ENCODE data around the gene GDF10. TPM values are rescaled to one million over a fixed set of nuclear protein-coding genes. Genes with fewer than 3 reads are reported as not detected.

The GDF10 gene
- total RNA-seq, 4 donors from 2014 or later = 0.35 TPM; not detected in 3

DNA sequence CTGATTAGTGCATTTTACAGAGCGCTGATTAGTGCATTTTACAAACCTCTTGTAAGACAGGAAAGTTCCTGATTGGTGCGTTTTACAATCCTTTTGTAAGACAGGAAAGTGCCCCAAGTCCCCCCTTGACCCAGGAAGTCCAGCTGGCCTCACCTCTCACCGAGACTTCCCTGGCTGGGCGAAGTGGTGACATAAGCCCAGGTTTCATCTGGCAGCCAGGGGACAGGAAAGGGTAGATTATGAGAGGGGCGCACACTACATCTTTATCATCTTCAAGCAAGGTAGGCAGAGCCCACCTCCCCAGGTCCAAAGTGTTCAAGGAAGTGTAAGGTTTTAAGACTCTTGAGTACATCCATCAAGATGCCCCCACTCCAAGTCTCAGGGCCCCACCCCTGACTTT, 5.5 kb upstream of the GDF10 start:
- Histone ChIP-seq H3K9me3 (no peaks in the 10 kb centered on the region), H3K4me3 (no peak overlapping the region)

DNA sequence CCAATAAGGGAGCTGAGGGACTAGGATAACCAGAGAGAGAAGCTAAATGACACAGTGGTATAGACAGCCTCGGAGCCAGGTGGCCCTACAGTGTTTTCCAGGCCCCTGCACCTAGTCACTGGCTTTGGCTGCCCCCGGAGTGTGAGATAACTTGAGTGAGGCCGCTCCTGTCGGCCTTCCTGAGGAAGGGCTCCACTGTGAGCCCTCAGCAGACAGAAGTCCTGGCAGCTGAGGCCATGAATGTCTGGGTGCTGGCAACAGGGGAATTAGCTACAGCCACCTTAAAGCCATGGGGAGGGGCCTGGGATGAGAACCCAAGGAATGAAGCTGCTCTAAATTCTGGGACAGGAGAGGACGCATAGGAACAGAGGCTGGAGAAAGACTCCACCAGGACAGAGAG, 4.6 kb upstream of the GDF10 start:
- no peaks in the 10 kb centered on the region for H3K9me3 ChIP-seq
- H3K27ac ChIP-seq = no peak overlapping the region
- peaks cover 0 to 7% (median 3%) of the 10 kb centered on the region in 4 donors for H3K4me1 ChIP-seq
- peaks cover 0 to 5% of the 10 kb centered on the region in 2 donors for H3K27me3 ChIP-seq
- H3K36me3 ChIP-seq = no peaks in the 10 kb centered on the region
- DNase-seq = no peak
- no peak overlapping the region for H3K4me3 ChIP-seq
- no peak for TF ChIP-seq POLR2A (IDR thresholded peaks at IDR 0.05)
- TF ChIP-seq, protein P1, sequence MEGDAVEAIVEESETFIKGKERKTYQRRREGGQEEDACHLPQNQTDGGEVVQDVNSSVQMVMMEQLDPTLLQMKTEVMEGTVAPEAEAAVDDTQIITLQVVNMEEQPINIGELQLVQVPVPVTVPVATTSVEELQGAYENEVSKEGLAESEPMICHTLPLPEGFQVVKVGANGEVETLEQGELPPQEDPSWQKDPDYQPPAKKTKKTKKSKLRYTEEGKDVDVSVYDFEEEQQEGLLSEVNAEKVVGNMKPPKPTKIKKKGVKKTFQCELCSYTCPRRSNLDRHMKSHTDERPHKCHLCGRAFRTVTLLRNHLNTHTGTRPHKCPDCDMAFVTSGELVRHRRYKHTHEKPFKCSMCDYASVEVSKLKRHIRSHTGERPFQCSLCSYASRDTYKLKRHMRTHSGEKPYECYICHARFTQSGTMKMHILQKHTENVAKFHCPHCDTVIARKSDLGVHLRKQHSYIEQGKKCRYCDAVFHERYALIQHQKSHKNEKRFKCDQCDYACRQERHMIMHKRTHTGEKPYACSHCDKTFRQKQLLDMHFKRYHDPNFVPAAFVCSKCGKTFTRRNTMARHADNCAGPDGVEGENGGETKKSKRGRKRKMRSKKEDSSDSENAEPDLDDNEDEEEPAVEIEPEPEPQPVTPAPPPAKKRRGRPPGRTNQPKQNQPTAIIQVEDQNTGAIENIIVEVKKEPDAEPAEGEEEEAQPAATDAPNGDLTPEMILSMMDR (IDR thresholded peaks at IDR 0.05) = no peak

More for the DNA sequence above, 5.5 kb upstream of the GDF10 start:
- Histone ChIP-seq H3K36me3 (no peaks in the 10 kb centered on the region), H3K27me3 (no peaks in the 10 kb centered on the region), H3K27ac (no peak overlapping the region), H3K4me1 (no peaks in the 10 kb centered on the region)
- no peak for DNase-seq
- no peak for TF ChIP-seq POLR2A (IDR thresholded peaks at IDR 0.05)
- TF ChIP-seq, protein P1 (IDR thresholded peaks at IDR 0.05) = no peak

DNA sequence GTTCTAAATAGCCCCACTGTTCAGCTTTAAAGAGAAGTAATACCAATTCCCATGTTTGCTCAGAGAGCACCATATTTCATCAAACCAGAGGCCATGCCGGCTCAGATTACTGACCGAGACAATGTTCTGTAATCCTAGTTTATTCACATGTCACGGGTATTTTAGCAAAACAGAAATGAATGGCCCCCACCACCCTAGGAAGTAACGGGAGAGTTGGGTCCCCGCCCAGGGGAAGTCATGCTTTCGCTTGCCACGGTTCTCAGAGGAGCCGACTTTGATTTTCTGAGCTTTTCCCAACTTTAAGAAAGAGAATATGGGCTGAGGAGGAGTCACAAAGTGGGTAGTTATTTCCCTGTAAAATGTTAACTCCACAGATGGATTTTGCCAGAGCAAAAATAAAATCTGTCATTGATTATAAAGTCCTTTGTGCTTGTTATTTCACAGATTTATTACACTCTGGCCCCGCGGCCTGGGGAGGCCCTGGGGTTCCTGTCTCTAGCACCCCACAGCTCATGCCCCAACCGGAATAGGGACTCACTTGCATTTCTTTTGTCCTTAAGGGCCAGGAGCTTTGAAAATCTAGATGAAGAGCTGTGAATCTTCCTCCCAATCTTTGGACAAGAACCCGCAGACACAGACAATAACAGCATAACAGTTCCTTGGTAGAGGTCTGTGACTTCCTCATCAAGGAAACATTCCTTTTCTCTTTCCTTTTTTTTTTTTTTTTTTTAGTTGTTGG, 3.7 kb upstream of the GDF10 start:
- DNase-seq = no peak
- no peak overlapping the region for H3K27ac ChIP-seq
- TF ChIP-seq, protein P1 (IDR thresholded peaks at IDR 0.05) = no peak
- no peak for TF ChIP-seq POLR2A (IDR thresholded peaks at IDR 0.05)

DNA sequence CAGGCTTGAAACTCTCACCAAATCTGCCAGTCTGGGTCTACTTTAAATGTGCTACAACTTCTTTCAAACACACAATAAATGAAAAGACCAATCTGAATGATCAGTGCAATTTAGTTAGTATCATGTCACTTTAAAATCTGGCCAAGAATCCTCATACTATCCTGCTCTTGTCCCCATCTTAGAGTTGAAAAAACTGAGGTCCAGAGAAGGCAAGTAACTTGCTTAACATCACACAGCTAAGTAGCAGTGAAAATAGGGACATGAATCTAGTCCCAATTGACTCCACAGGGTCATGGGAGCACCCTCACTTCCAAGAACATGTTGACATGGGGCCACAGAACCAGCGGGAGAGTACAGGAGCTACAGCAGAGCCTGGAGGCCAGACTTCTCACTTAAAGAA, 3.1 kb upstream of the GDF10 start:
- DNase-seq = no peak
- TF ChIP-seq POLR2A (IDR thresholded peaks at IDR 0.05) = no peak
- TF ChIP-seq, protein P1 (IDR thresholded peaks at IDR 0.05) = no peak
- Histone ChIP-seq H3K27ac (no peak overlapping the region), H3K4me3 (no peak overlapping the region), H3K36me3 (no peaks in the 10 kb centered on the region), H3K4me1 (peaks cover 0 to 11% (median 4%) of the 10 kb centered on the region in 4 donors), H3K27me3 (peaks cover 0 to 13% of the 10 kb centered on the region in 2 donors), H3K9me3 (no peaks in the 10 kb centered on the region)

More for the DNA sequence above, 3.7 kb upstream of the GDF10 start:
- H3K4me1 ChIP-seq = peaks cover 0 to 11% (median 4%) of the 10 kb centered on the region in 4 donors
- no peak overlapping the region for H3K4me3 ChIP-seq
- H3K27me3 ChIP-seq = peaks cover 0 to 13% of the 10 kb centered on the region in 2 donors
- H3K9me3 ChIP-seq = no peaks in the 10 kb centered on the region
- no peaks in the 10 kb centered on the region for H3K36me3 ChIP-seq

DNA sequence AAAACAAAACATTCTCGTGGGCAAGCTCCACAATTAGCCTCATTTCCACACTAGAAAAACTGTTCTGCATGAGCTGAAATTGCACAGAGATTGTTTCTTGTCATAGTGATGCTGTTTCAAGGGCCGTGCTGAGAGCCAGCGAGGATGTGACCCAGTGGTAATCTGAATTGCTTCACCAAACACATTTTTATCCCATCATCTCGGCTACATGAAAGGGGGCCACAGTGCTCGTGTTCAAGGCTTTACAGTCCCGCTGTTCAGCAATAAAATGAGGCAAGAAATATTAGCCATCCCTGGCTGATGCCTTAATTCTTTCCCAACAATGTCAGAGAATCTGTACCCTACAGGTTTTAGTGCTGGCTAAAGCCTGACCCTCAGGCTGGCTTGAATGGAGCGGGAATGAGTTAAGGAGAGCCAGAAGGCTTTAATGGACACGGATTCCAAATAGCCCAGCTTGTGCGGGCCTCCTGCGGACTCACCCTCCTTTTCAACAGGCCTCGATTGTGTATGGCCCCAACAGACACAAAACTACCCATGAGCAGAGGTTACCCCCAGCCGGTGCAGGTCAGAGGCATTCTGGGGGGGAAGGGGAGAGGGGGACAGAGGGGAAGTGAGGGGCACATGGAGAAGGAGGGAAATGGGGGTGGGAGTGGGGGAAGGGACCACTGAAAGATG, 2.0 kb upstream of the GDF10 start:
- Histone ChIP-seq H3K9me3 (no peaks in the 10 kb centered on the region), H3K4me3 (no peak overlapping the region), H3K4me1 (peaks cover 0 to 11% (median 4%) of the 10 kb centered on the region in 4 donors), H3K36me3 (no peaks in the 10 kb centered on the region), H3K27ac (no peak overlapping the region), H3K27me3 (peaks cover 0 to 13% of the 10 kb centered on the region in 2 donors)
- DNase-seq = no peak
- no peak for TF ChIP-seq POLR2A (IDR thresholded peaks at IDR 0.05)
- TF ChIP-seq, protein P1 (IDR thresholded peaks at IDR 0.05) = no peak
